ENCODE measurements around the gene MOB3A.

MOB3A gene

DNA sequence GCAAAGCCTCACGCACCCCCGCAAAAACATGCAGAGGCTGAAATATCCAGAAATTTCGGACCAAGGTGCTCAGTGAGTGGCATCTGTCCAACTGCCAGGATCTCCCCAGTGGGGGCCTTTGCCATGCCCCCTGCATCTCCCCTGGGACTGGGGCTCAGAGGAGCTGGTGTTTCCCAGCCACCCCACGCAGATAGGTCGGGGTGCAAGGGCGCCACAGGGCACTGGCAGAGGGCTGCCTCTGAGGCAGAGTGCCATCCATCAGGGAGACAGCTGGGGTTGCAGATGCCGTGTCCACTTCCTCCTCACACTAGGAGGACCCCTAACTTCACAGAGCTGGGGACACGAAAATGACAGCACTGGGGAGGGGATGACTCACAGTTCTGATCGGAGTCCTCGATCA, 26.9 kb upstream of the MOB3A start:
- no peak for DNase-seq

GRCh38 chr19:2122251-2122650, 26.1 kb upstream of the MOB3A start:
- no peak for DNase-seq

GRCh38 chr19:2121416-2122051, 25.4 kb upstream of the MOB3A start:
- DNase-seq = no peak

DNA sequence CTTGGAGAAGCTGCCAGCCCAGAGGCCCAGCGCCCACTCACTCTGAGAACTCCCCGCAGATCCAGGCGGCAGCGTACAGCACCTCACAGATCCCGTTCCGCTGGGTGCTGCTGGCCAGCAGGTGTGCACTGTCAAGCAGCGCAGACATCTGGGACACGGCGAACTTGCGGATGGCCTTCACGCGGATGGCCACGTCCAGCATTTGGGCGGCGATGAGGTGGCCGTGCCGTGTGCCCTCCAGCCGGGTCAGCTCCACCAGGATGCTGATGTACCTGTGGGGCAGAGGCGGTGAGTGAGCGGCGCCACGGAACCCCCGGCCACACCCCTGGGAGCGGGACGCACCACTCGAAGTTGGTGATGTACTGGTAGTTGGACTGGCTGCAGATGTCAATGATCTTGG, 24.7 kb upstream of the MOB3A start:
- no peak for DNase-seq

- no peak for DNase-seq
Measured at GRCh38 chr19:2119921-2120785, 24.0 kb upstream of the MOB3A start.

- no peak for DNase-seq
Measured at GRCh38 chr19:2118438-2118837, 22.3 kb upstream of the MOB3A start.

- no peak for DNase-seq
Measured at GRCh38 chr19:2117215-2117960, 21.3 kb upstream of the MOB3A start.

DNA sequence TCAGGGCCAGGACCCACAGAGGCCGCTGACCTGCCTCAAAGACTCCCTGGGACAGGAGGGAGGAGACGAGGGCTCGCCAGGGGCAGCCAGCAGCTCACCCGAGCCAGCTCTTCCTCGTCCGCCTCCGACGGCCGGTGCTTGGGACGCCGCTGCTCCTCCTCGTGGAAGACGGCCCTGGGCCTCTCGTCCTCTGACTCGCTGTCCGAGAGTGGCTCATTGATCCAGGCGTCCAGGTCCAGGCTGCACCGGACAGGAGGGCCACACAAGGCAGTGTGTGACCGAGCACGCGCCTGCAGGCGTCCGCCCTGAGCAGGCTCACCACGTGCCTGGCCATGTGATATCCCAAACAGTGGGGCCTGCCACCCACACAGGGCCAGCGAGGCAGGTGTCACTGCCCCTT, 20.4 kb upstream of the MOB3A start:
- DNase-seq = no peak

- no peak for DNase-seq
Measured at GRCh38 chr19:2115911-2116426, 19.8 kb upstream of the MOB3A start.

- DNase-seq = no peak
Measured at GRCh38 chr19:2115324-2115723, 19.2 kb upstream of the MOB3A start.

GRCh38 chr19:2114821-2115220, 18.7 kb upstream of the MOB3A start:
- no peak for DNase-seq

DNA sequence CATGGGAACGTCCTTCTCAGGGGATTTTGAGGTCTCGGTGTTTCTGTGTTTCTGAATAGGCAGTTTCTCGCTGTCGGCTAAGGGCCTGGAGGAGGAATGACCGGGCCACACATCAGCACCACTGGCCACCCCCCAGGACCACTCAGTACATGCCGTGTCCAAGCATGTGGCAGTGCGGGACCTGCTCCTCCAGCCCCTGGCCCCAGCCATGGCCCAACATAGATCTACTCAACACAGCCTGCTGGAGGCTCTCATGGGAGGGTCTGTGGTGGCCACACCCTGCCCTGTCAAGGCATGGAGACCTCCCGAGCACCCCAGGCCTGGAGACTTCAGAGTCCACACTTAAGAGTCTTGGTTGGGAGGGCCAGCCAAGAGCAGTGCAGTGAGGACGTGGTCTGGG, 18.1 kb upstream of the MOB3A start:
- no peak for DNase-seq

- DNase-seq = no peak
Measured at GRCh38 chr19:2113439-2114211, 17.5 kb upstream of the MOB3A start.

- DNase-seq = no peak
Measured at GRCh38 chr19:2112516-2113320, 16.6 kb upstream of the MOB3A start.

- DNase-seq = no peak
Measured at GRCh38 chr19:2111886-2112285, 15.8 kb upstream of the MOB3A start.

- no peak for DNase-seq
Measured at GRCh38 chr19:2111425-2111824, 15.3 kb upstream of the MOB3A start.

- no peak for DNase-seq
Measured at GRCh38 chr19:2110822-2111221, 14.7 kb upstream of the MOB3A start.

DNA sequence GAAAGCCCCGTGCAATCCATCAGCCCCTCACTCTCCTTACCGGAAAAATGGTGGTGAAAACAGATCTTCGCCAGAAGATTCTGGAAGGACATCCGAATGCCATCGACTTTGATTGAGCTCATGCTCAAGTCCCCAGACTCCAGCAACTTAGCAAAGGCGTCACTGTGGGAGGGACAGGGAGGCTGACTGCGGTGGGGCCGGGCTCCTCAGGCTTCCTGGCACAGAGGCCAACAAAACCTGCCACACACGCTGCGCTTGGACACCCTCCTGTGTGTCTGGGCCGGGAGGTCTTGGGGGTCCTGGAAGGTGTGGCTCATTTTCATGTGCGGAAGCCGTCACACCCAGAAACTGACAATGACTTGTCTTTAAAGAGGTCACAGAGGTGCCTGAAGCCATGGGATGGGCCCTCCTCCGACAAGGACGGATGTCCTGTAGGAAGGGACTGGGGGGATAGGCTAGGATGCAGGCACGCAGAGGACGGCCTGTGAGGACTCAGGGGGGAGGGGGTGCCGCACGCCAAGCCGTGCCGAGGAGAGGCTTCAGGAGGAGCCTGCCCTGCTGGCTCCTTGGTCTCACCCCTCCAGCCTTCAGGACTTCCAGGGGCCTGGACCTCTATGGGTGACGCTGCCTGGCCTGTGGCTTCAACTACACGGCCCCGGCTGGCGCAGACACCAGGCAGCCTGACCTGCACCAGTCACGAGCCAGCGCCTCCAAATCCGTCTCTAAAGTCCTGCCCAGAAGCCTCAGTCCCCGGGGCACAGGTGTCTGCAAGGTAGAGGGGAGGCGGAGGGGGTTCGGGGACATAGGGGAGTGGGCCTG, 13.1 kb upstream of the MOB3A start:
- DNase-seq = no peak

DNA sequence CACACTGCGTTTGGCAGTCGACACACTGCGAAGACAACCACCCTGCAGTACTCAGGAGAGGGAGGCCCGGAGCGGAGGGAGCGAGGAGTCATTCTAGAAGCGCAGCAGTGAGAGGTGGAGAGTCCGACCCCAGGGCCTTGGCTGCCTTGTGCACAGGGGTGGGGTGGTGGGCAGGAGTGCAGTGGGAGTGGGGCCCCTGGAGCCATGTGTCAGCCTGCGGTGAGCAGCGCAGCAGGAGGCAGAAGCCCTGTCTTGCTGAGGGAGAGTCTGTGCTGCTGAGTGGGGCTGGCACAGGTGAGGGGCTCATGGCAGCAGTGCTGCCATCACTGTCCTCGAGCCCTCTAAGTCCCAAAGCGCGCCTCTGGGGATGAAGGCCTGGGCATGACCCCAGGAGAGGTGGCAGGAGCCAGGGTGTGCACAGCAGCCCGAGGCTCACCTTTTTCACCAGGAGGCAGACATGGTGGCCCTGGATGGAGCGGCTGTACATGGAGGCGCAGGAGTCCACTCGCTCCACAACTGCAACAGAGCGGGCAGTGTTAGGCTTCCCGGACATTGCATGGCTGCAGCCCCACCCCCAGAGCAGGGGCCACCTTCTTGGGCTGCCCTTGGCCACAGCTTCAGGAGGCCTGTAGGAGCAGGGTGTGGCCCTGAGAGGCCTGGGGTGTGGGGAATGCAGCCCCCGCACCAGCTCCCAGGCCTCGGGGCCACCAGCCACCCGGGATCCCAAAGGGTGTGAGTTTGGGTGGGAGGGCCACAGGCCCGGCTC, 12.3 kb upstream of the MOB3A start:
- DNase-seq = no peak

- no peak for DNase-seq
Measured at GRCh38 chr19:2103045-2103707, 7.0 kb upstream of the MOB3A start.

All from stimulated activated CD8-positive, alpha-beta memory T cell treated with anti-CD3 and anti-CD28 coated beads, Interleukin-4, amount 100 ng/mL, for 48 hours (primary cell).